OCI-LY7 (cell line): ENCODE results near the gene HSPA12A. TPM values are rescaled to one million over a fixed set of nuclear protein-coding genes. Genes with fewer than 3 reads are reported as not detected.

Experiments used
- BruUV-seq: library from RNA; stranded (reverse); fragments of 400-500 nt; replicated peaks from 2 replicates; lab custom pipeline; 2021; lab: Mats Ljungman, UMichigan
- CTCF ChIA-PET: fragments of 300-600 bp; sonication (Branson Sonifier 250); formaldehyde crosslinking; loops from one replicate; lab custom pipeline; 2022; ENCODE audit warnings: antibody characterized with exemption; ENCODE audit not compliant: unreplicated experiment; lab: Charles Lee
- POLR2A ChIA-PET: fragments of 300-600 bp; sonication (Branson Sonifier 250); formaldehyde crosslinking; loops from one replicate; lab custom pipeline; 2022; ENCODE audit warnings: antibody characterized with exemption; lab: Charles Lee
- DNase-seq: peaks from one replicate; pipeline ENCODE4 v3.0.0-alpha.2; 2015; ENCODE audit warnings: low spot score
- H2AFZ ChIP-seq: fragments of 200-600 bp; sonication (generic), shearing (Covaris generic); 2 replicates; pipeline ENCODE4 v1.6.1; 2014; ENCODE audit warnings: mild to moderate bottlenecking, antibody characterized with exemption, low read length, moderate library complexity
- H3K27ac ChIP-seq: fragments of 200-600 bp; sonication (generic); 2 replicates; pipeline ENCODE4 v1.5.1; 2014; ENCODE audit warnings: mixed run types, low read depth, mild to moderate bottlenecking, moderate library complexity, low read length, inconsistent platforms; ENCODE audit not compliant: poor library complexity, severe bottlenecking
- H3K36me3 ChIP-seq: fragments of 200-600 bp; sonication (generic); 2 replicates; pipeline ENCODE4 v1.6.1; 2014; ENCODE audit warnings: mild to moderate bottlenecking, antibody characterized with exemption, low read length, moderate library complexity, mixed read lengths; ENCODE audit not compliant: insufficient read depth
- H3K4me1 ChIP-seq: fragments of 200-600 bp; sonication (generic); 2 replicates; pipeline ENCODE4 v1.5.1; 2014; ENCODE audit warnings: mild to moderate bottlenecking, low read length; ENCODE audit not compliant: insufficient read depth, poor library complexity, severe bottlenecking
- H3K4me2 ChIP-seq: fragments of 200-600 bp; sonication (generic); 2 replicates; pipeline ENCODE4 v1.6.1; 2014; ENCODE audit warnings: mild to moderate bottlenecking, low read length
- H3K4me3 ChIP-seq: fragments of 200-600 bp; sonication (generic); 2 replicates; pipeline ENCODE4 v1.5.1; 2014; ENCODE audit warnings: mild to moderate bottlenecking, low read depth, low read length; ENCODE audit not compliant: poor library complexity, severe bottlenecking
- H3K79me2 ChIP-seq: fragments of 200-600 bp; sonication (generic); 2 replicates; pipeline ENCODE4 v1.6.1; 2016; ENCODE audit warnings: low read depth, mild to moderate bottlenecking, low read length, moderate library complexity, mixed read lengths; ENCODE audit not compliant: insufficient read depth
- H3K9me2 ChIP-seq: fragments of 200-600 bp; sonication (generic); 2 replicates; pipeline ENCODE4 v1.6.1; 2016; ENCODE audit warnings: mild to moderate bottlenecking, low read length, mixed read lengths; ENCODE audit not compliant: insufficient read depth
- H3K9me3 ChIP-seq: fragments of 200-600 bp; sonication (generic); 2 replicates; pipeline ENCODE4 v1.6.1; 2014; ENCODE audit warnings: mild to moderate bottlenecking, mixed run types, low read length, mixed read lengths
- H4K20me1 ChIP-seq: fragments of 200-600 bp; sonication (generic); 2 replicates; pipeline ENCODE4 v1.6.1; 2014; ENCODE audit warnings: mild to moderate bottlenecking, antibody characterized with exemption, low read length, moderate library complexity, mixed read lengths; ENCODE audit not compliant: insufficient read depth
- EZH2phosphoT487 ChIP-seq: fragments of 200-600 bp; sonication (generic); IDR thresholded peaks from 2 replicates; pipeline ENCODE4 v1.6.1; 2018; ENCODE audit warnings: low read depth, borderline replicate concordance, mild to moderate bottlenecking, mixed run types, antibody characterized with exemption, low read length, moderate library complexity, mixed read lengths
- intact Hi-C: fragments of 100-400 bp; cut with micrococcal nuclease; formaldehyde crosslinking; loops from one replicate; pipeline ENCODE4 v1.10.0; 2022; ENCODE audit not compliant: unreplicated experiment
- total RNA-seq, 2 experiments: library from RNA; depleted of rRNA in 1 of 2; stranded (reverse); fragments of >200 nt in 1 of 2; shearing (Covaris generic) in 1 of 2; gene quantifications; 2 replicates each; pipeline ENCODE4 v1.2.3, GENCODE V29; 2014 to 2022
- TF ChIP-seq, protein P1 (sequence below): fragments of 200-600 bp; sonication (generic); conservative IDR thresholded peaks from 2 replicates; pipeline ENCODE4 v1.5.1; 2014; ENCODE audit warnings: mild to moderate bottlenecking, antibody characterized with exemption, low read length, moderate library complexity, mixed read lengths

HSPA12A gene
- total RNA-seq, 2 experiments from 2014 or later: 3.7 TPM; not detected in 1

DNA sequence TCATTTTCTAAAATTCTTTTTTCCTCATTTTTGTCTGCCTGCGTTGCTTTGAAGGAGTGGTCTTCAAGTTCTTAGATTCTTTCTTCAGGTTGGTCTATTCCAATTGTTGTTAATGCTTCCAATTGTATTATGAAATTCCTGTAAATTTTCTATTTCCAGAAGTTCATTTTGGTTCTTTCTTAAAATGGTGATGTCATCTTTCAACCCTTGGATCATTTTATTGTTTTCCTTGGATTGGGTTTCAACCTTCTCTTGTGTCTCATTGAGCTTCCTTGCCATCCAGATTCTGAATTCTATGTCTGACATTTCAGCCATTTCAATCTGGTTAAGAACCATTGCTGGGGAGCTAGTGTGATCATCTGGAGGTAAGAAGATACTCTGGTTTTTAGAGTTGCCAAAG is 88.5 kb downstream of the HSPA12A start:
- no peaks in the 10 kb centered on the region for H3K4me1 ChIP-seq
- H3K9me3 ChIP-seq: no peaks in the 10 kb centered on the region
- no peaks in the 10 kb centered on the region for H4K20me1 ChIP-seq
- no TSS peak for BruUV-seq
- H3K79me2 ChIP-seq: no peaks in the 10 kb centered on the region
- intact Hi-C loops: no loop called here
- no peak for DNase-seq
- H2AFZ ChIP-seq: no peak overlapping the region
- POLR2A ChIA-PET: no interaction called here
- no peaks in the 10 kb centered on the region for H3K9me2 ChIP-seq
- no peak for TF ChIP-seq EZH2phosphoT487
- TF ChIP-seq, protein P1, sequence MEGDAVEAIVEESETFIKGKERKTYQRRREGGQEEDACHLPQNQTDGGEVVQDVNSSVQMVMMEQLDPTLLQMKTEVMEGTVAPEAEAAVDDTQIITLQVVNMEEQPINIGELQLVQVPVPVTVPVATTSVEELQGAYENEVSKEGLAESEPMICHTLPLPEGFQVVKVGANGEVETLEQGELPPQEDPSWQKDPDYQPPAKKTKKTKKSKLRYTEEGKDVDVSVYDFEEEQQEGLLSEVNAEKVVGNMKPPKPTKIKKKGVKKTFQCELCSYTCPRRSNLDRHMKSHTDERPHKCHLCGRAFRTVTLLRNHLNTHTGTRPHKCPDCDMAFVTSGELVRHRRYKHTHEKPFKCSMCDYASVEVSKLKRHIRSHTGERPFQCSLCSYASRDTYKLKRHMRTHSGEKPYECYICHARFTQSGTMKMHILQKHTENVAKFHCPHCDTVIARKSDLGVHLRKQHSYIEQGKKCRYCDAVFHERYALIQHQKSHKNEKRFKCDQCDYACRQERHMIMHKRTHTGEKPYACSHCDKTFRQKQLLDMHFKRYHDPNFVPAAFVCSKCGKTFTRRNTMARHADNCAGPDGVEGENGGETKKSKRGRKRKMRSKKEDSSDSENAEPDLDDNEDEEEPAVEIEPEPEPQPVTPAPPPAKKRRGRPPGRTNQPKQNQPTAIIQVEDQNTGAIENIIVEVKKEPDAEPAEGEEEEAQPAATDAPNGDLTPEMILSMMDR: no peak
- H3K4me3 ChIP-seq: no peak overlapping the region
- no peak overlapping the region for H3K4me2 ChIP-seq
- CTCF ChIA-PET: no interaction called here
- H3K27ac ChIP-seq: no peak overlapping the region
- no peaks in the 10 kb centered on the region for H3K36me3 ChIP-seq

DNA sequence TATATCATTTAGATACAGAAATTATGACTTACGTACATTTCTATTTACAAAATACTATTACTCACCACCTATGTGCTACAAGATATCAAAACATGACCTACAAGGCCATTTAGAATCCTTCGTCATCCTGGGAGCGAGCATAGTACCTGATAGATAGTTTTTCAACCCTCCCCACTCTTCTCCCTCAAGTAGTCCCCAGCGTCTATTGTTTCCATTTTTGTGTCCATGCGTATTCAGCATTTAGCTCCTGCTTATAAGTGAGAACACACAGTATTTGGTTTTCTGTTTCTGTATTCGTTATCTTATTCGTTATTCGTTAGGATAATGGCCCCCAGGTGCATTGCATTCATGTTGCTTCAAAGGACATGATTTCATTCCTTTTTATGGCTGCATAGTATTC is 93.5 kb downstream of the HSPA12A start:
- CTCF ChIA-PET: no interaction called here
- no peak overlapping the region for H2AFZ ChIP-seq
- intact Hi-C loops: no loop called here
- no peak overlapping the region for H3K4me2 ChIP-seq
- no peak overlapping the region for H3K4me3 ChIP-seq
- H3K27ac ChIP-seq: no peak overlapping the region
- POLR2A ChIA-PET: no interaction called here
- no peaks in the 10 kb centered on the region for H4K20me1 ChIP-seq
- H3K4me1 ChIP-seq: no peaks in the 10 kb centered on the region
- H3K36me3 ChIP-seq: no peaks in the 10 kb centered on the region
- DNase-seq: no peak
- no TSS peak for BruUV-seq
- no peaks in the 10 kb centered on the region for H3K79me2 ChIP-seq
- no peaks in the 10 kb centered on the region for H3K9me2 ChIP-seq
- TF ChIP-seq, protein P1: no peak
- TF ChIP-seq EZH2phosphoT487: no peak
- no peaks in the 10 kb centered on the region for H3K9me3 ChIP-seq

DNA sequence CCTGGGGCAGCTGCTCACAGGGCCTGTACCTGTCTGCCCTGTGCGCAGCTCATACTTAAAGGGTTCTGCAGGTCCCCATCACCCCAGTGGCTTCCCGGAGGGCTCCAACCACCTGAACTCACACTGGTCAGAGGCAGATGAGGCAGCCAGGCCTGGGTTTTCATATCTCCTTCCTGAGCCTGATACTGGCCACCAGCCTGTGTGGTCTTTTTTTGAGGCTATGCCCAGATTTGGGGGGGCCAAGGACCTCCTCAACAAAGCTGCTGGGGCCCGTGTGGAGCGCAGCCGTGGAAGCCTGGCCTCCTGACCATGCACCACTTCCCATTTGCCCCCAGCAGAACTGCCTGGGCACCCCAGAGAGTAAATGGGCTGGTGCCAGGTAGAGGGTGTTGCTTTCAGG is 95.9 kb downstream of the HSPA12A start:
- no peaks in the 10 kb centered on the region for H3K9me3 ChIP-seq
- CTCF ChIA-PET: no interaction called here

More for the DNA sequence above, 95.9 kb downstream of the HSPA12A start:
- Histone ChIP-seq H3K79me2 (no peaks in the 10 kb centered on the region), H4K20me1 (no peaks in the 10 kb centered on the region), H3K36me3 (no peaks in the 10 kb centered on the region), H3K4me2 (no peak overlapping the region), H2AFZ (no peak overlapping the region), H3K27ac (no peak overlapping the region), H3K9me2 (no peaks in the 10 kb centered on the region), H3K4me3 (no peak overlapping the region), H3K4me1 (no peaks in the 10 kb centered on the region)
- no peak for TF ChIP-seq EZH2phosphoT487
- TF ChIP-seq, protein P1: no peak
- intact Hi-C loops: no loop called here
- POLR2A ChIA-PET: interaction anchor here (0.7 kb wide), 1 partner anchor 1020 kb away, joined by 3 read pairs; no protein-coding TSS in a partner anchor
- no TSS peak for BruUV-seq
- no peak for DNase-seq
